Brain microvascular endothelial cell (primary cell): ENCODE measurements around the gene TRIM7.
A peak's percentile ranks its signal among the peaks of the same experiment; 100 is the strongest.
"Not testable (repeated sequence)": the region's sequence is repeated elsewhere in the genome, so short reads cannot be mapped to it uniquely, and the experiment has no call there.

Experiments
- DNase-seq: peaks from one replicate; pipeline ENCODE4 v3.0.0-alpha.2; 2020
- H3K27ac ChIP-seq: fragments of 250-450 bp; sonication (Bioruptor Pico); 2 replicates; pipeline ENCODE4 v1.5.1; 2020; ENCODE audit warnings: mild to moderate bottlenecking, moderate library complexity
- H3K27me3 ChIP-seq: fragments of 250-450 bp; sonication (Bioruptor Pico); replicated peaks from 2 replicates; pipeline ENCODE4 v1.5.1; 2020; ENCODE audit warnings: mild to moderate bottlenecking
- H3K36me3 ChIP-seq: fragments of 250-450 bp; sonication (Bioruptor Pico); replicated peaks from 2 replicates; pipeline ENCODE4 v1.5.1; 2020; ENCODE audit warnings: mild to moderate bottlenecking
- H3K4me3 ChIP-seq: 2 replicates; pipeline ENCODE4 v1.5.1; 2011; ENCODE audit warnings: low read depth, mild to moderate bottlenecking, control low read depth, low read length, moderate library complexity
- CTCF ChIP-seq: IDR thresholded peaks from 2 replicates; pipeline ENCODE4 v1.5.1; 2011; ENCODE audit warnings: low read depth, mild to moderate bottlenecking, moderate library complexity, low read length, control low read depth, inconsistent platforms; ENCODE audit errors: missing control alignments
- in situ Hi-C: cut with HindIII; loops from 2 replicates; pipeline ENCODE4 v1.10.0; 2017; ENCODE audit warnings: low sequenced_read_pairs, low pct_ligation_motif_present

Gene TRIM7

GRCh38 chr5:181156758-181157157 lies 48.2 kb downstream of the TRIM7 start:
- TF ChIP-seq CTCF, result no peak
- no peaks in the 10 kb centered on the region for H3K36me3 ChIP-seq
- no peak for DNase-seq
- in situ Hi-C loops, result no loop called here
- no peak overlapping the region for H3K4me3 ChIP-seq
- no peaks in the 10 kb centered on the region for H3K27me3 ChIP-seq
- no peak overlapping the region for H3K27ac ChIP-seq

- no peaks in the 10 kb centered on the region for H3K36me3 ChIP-seq
- no peak for DNase-seq
- in situ Hi-C loops, result no loop called here
- no peak overlapping the region for H3K27ac ChIP-seq
- no peak overlapping the region for H3K4me3 ChIP-seq
- no peak for TF ChIP-seq CTCF
- H3K27me3 ChIP-seq, result no peaks in the 10 kb centered on the region
Measured at GRCh38 chr5:181153814-181154213, 51.2 kb downstream of the TRIM7 start.

- in situ Hi-C loops, result no loop called here
Measured at GRCh38 chr5:181152406-181152805, 52.6 kb downstream of the TRIM7 start.

GRCh38 chr5:181151146-181151545 lies 53.9 kb downstream of the TRIM7 start:
- no peak overlapping the region for H3K27ac ChIP-seq
- no peak for DNase-seq
- H3K36me3 ChIP-seq, result no peaks in the 10 kb centered on the region
- no peak overlapping the region for H3K4me3 ChIP-seq
- no peaks in the 10 kb centered on the region for H3K27me3 ChIP-seq
- TF ChIP-seq CTCF, result no peak
- in situ Hi-C loops, result no loop called here

More at GRCh38 chr5:181152406-181152805, 52.6 kb downstream of the TRIM7 start:
- Histone ChIP-seq H3K27ac (no peak overlapping the region), H3K36me3 (no peaks in the 10 kb centered on the region), H3K27me3 (no peaks in the 10 kb centered on the region), H3K4me3 (no peak overlapping the region)
- peak; percentile 70 for DNase-seq
- no peak for TF ChIP-seq CTCF

GRCh38 chr5:181149806-181150733 lies 54.9 kb downstream of the TRIM7 start:
- in situ Hi-C loops, result no loop called here
- no peak for TF ChIP-seq CTCF
- H3K36me3 ChIP-seq, result no peaks in the 10 kb centered on the region
- no peak overlapping the region for H3K4me3 ChIP-seq
- no peak for DNase-seq
- no peak overlapping the region for H3K27ac ChIP-seq
- no peaks in the 10 kb centered on the region for H3K27me3 ChIP-seq

GRCh38 chr5:181149355-181149754 lies 55.6 kb downstream of the TRIM7 start:
- DNase-seq, result no peak

GRCh38 chr5:181146927-181147636 lies 57.9 kb downstream of the TRIM7 start, which contains the start of gene OR2V2:
Gene OR2V2 (plus strand): TSS chr5:181147586. CDS start chr5:181154943, 7,357 bp downstream.
- H3K36me3 ChIP-seq, DNase-seq, in situ Hi-C loops, H3K27ac ChIP-seq, H3K27me3 ChIP-seq, H3K4me3 ChIP-seq: not testable (repeated sequence)

More at GRCh38 chr5:181149355-181149754, 55.6 kb downstream of the TRIM7 start:
- Histone ChIP-seq H3K4me3 (no peak overlapping the region), H3K36me3 (no peaks in the 10 kb centered on the region), H3K27ac (no peak overlapping the region), H3K27me3 (no peaks in the 10 kb centered on the region)
- no peak for TF ChIP-seq CTCF
- in situ Hi-C loops, result no loop called here
